GM19455 (cell line): Measurements from ENCODE around the gene LDLRAD4.
"Not testable (repeated sequence)": the region's sequence is repeated elsewhere in the genome, so short reads cannot be mapped to it uniquely, and the experiment has no call there.

Experiments used
- ATAC-seq: cut with Tn5 transposase; IDR thresholded peaks from one replicate; pipeline ENCODE4 v1.9.1; 2021; ENCODE audit not compliant: unreplicated experiment

LDLRAD4 gene

GRCh38 chr18:13324880-13325279 is 106.3 kb downstream of the LDLRAD4 start:
- no peak for ATAC-seq

GRCh38 chr18:13328213-13328612 is 109.7 kb downstream of the LDLRAD4 start:
- ATAC-seq: no peak

DNA sequence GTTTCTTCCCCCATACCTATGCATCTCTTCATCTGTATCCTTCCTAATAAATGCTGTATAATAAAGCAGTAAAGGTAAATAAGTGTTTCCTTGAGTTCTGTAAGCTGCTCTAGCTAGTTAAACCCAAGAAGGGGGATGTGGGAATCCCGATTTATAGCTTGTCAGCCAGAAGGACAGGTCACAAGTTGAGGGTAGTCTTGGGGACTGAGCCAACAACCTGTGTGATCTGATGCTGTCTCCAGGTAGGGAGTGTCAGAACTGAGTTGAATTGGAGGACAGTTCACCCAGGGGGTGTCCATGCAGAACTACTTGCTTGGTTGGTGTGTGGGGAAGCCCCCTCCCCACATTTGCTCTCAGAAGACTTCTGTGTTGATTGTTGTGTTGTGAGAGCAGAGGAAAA is 112.4 kb downstream of the LDLRAD4 start:
- no peak for ATAC-seq

GRCh38 chr18:13331846-13332245 is 113.3 kb downstream of the LDLRAD4 start:
- ATAC-seq: no peak

DNA sequence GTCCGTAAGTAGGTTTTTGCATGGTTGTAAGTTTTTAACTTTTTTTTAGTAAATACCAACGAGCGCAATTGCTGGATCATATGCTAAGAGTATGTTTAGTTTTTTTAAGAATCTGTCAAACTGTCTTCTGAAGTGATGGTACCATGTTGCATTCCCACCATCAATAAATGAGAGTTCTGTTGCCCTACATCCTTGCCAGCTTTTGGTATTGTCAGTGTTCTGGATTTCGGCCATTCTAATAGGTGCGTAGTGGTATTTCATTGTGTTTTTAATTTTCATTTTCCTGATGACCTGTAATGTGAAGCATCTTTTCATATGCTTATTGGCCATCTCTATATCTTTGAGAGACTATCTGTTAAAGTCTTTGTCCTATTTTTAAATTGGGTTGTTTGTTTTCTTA is 114.3 kb downstream of the LDLRAD4 start:
- no peak for ATAC-seq

- ATAC-seq: no peak
These were observed 117.3 kb downstream of the LDLRAD4 start for GRCh38 chr18:13335903-13336302.

GRCh38 chr18:13336841-13337240 is 118.3 kb downstream of the LDLRAD4 start:
- no peak for ATAC-seq

- ATAC-seq: no peak
These were observed 118.8 kb downstream of the LDLRAD4 start for GRCh38 chr18:13337369-13337768.

GRCh38 chr18:13338318-13338717 is 119.8 kb downstream of the LDLRAD4 start:
- ATAC-seq: no peak

GRCh38 chr18:13339653-13340052 is 121.1 kb downstream of the LDLRAD4 start:
- no peak for ATAC-seq

DNA sequence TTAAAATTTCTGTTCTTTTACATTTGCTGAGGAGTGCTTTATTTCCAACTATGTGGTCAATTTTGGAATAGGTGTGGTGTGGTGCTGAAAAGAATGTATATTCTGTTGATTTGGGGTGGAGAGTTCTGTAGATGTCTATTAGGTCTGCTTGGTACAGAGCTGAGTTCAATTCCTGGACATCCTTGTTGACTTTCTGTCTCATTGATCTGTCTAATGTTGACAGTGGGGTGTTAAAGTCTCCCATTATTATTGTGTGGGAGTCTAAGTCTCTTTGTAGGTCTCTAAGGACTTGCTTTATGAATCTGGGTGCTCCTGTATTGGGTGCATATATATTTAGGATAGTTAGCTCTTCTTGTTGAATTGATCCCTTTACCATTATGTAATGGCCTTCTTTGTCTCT is 127.9 kb downstream of the LDLRAD4 start:
- ATAC-seq: not testable (repeated sequence)

GRCh38 chr18:13353084-13353823 is 134.7 kb downstream of the LDLRAD4 start:
- no peak for ATAC-seq

DNA sequence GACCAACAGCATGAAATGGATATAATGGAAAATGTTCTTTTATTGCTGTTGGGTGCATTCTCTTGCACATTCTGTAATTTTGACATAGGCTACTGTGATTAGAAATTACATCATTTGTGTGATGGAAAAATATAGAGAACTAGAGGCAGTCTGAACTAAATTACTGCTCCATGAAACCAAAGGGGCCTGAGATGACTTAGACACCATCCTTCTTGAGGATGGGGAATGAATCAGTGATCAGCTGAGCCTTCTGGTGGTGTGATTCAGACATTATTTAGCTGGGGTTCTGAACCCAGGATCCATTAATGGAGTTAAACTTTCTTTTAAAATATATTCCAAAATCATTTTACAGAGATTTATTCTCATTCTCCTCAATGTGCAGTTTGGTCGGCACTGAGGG is 135.8 kb downstream of the LDLRAD4 start:
- no peak for ATAC-seq

DNA sequence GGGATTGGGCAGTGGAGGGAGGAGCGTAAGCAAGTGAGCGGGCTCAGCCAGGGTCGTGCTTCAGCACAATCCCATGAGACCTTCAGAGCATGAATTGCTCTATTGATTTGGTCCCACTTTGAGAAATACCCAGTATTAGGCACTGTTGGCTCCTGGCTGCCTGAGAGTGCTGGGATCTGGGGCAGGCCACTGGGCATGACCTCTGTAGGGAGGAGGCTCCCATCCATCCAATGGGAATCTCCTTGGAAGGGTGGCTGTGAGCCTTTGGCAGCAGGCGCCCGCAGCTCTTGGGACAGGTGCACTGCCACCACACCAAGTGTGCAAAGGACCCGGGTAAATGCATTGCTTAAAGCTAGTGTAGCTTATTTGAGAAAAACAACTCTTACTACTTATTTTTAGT is 137.5 kb downstream of the LDLRAD4 start:
- ATAC-seq: no peak

GRCh38 chr18:13357289-13357688 is 138.7 kb downstream of the LDLRAD4 start:
- ATAC-seq: no peak

- ATAC-seq: no peak
These were observed 140.7 kb downstream of the LDLRAD4 start for GRCh38 chr18:13359210-13359609.

- no peak for ATAC-seq
These were observed 142.9 kb downstream of the LDLRAD4 start for GRCh38 chr18:13361431-13361830.

GRCh38 chr18:13362051-13362450 is 143.5 kb downstream of the LDLRAD4 start:
- ATAC-seq: no peak

DNA sequence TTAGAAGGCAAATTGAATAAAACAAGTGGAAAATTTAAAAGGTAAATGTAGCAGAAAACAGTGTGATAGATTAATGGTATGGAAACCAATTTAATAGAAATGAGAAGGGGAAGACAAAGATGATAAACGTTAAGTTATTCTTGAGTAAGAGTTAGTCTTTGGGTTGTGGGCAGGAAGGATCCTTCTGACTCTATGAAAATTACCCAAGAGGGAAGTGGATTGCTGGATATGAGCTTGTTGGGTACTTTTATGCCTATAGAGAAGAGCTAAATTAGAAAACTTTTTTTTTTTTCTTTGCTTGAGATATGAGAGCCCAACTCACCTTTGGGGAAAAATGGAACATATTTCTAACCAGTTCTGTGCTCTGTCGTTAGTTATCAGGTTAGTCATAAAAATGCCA is 144.0 kb downstream of the LDLRAD4 start:
- no peak for ATAC-seq

DNA sequence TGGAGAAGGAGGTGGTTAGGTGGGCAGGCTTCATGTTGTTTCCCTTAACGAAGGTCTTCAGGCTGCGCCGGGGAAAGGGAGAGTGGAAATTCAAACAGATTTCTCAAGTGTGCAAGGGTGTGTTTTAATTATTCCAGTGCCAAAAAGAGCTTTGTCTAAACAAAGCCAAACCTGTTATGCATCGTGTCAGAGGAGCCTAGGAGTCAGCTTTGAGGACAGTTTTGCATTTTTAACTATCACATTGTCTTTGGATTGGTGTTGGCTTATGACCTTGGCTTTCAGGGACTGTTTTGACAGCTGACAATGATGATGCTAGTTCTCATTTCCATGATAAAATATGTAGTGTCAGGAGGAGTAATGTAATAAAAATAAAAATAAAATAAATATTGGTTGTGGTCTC is 144.8 kb downstream of the LDLRAD4 start:
- ATAC-seq: no peak

GRCh38 chr18:13364721-13365205 is 146.2 kb downstream of the LDLRAD4 start:
- ATAC-seq: no peak

DNA sequence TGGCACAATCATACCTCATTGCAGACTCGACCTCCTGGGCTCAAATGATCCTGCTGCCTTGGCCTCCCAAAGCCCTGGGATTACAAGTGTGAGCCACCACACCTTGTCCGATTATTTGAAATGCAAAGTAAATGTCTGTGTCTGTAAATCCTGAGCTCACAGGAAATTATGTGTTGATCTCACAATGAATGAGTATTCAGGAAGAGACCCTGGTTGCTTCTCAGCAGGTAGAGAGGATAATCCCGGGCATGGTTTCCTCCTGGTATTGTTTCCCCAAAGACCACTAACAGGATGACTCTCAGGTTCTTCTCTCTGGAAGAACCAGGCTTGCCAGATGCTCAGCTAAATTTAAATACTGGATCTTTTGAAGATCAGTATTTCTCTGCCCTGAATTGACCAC is 147.6 kb downstream of the LDLRAD4 start:
- ATAC-seq: no peak

- ATAC-seq: no peak
These were observed 148.0 kb downstream of the LDLRAD4 start for GRCh38 chr18:13366541-13366940.
